Keratinocyte (primary cell): ENCODE data around the gene CELF6. TPM values are rescaled to one million over a fixed set of nuclear protein-coding genes. Genes with fewer than 3 reads are reported as not detected.

Experiments
- DNase-seq: peaks from one replicate; pipeline ENCODE4 v3.0.0-alpha.2; 2011; ENCODE audit warnings: low read depth, missing footprints, low spot score
- FAIRE-seq: peaks from 2 replicates; lab custom pipeline; 2011; peaks lifted over from hg19 to GRCh38; lab: Jason Lieb, UNC
- H2AFZ ChIP-seq: 2 replicates; pipeline ENCODE4 v1.6.0; 2012; ENCODE audit warnings: low read length, control low read depth, inconsistent platforms; ENCODE audit not compliant: control insufficient read depth
- H3K27ac ChIP-seq: 2 replicates; pipeline ENCODE4 v1.5.1; 2011; ENCODE audit warnings: low read length; ENCODE audit not compliant: control insufficient read depth, insufficient read depth
- H3K27me3 ChIP-seq: 3 replicates; pipeline ENCODE4 v1.6.0; 2011; ENCODE audit warnings: low read length; ENCODE audit not compliant: control insufficient read depth, insufficient read depth; ENCODE audit errors: extremely low read depth
- H3K36me3 ChIP-seq, 2 experiments: 2 replicates in 1 of 2; 3 replicates in 1 of 2; pipeline ENCODE4 v1.5.1; 2011; ENCODE audit warnings: low read length in 2 of 2, mild to moderate bottlenecking in 1 of 2; ENCODE audit not compliant: control insufficient read depth in 2 of 2, insufficient read depth in 2 of 2; ENCODE audit errors: extremely low read depth in 1 of 2
- H3K4me1 ChIP-seq: 3 replicates; pipeline ENCODE4 v1.5.1; 2011; ENCODE audit warnings: low read length; ENCODE audit not compliant: control insufficient read depth, insufficient read depth; ENCODE audit errors: extremely low read depth
- H3K4me2 ChIP-seq: 3 replicates; pipeline ENCODE4 v1.6.0; 2011; ENCODE audit warnings: low read depth, low read length; ENCODE audit not compliant: control insufficient read depth, insufficient read depth; ENCODE audit errors: extremely low read depth
- H3K4me3 ChIP-seq, 3 experiments: fragments of 200-600 bp in 1 of 3; sonication (generic) in 1 of 3; 2 replicates in 2 of 3; 3 replicates in 1 of 3; pipeline ENCODE4 v1.5.1; 2011 to 2016; ENCODE audit warnings: low read length in 3 of 3, mild to moderate bottlenecking in 3 of 3, control low read depth in 2 of 3, inconsistent platforms in 1 of 3, low read depth in 1 of 3, mixed read lengths in 1 of 3, mixed run types in 1 of 3, moderate library complexity in 1 of 3; ENCODE audit not compliant: control insufficient read depth in 2 of 3, insufficient read depth in 2 of 3; ENCODE audit errors: extremely low read depth in 1 of 3
- H3K79me2 ChIP-seq: 2 replicates; pipeline ENCODE4 v1.6.0; 2012; ENCODE audit warnings: low read length; ENCODE audit not compliant: control insufficient read depth, insufficient read depth
- H3K9ac ChIP-seq: 3 replicates; pipeline ENCODE4 v1.6.0; 2011; ENCODE audit warnings: low read length; ENCODE audit not compliant: control insufficient read depth, insufficient read depth; ENCODE audit errors: extremely low read depth
- H3K9me1 ChIP-seq: 3 replicates; pipeline ENCODE4 v1.6.0; 2011; ENCODE audit warnings: low read length; ENCODE audit not compliant: control insufficient read depth, insufficient read depth; ENCODE audit errors: extremely low read depth
- H3K9me3 ChIP-seq: 2 replicates; pipeline ENCODE4 v1.5.1; 2012; ENCODE audit warnings: low read depth, low read length; ENCODE audit not compliant: control insufficient read depth
- H4K20me1 ChIP-seq: 3 replicates; pipeline ENCODE4 v1.6.0; 2011; ENCODE audit warnings: low read length; ENCODE audit not compliant: control insufficient read depth, insufficient read depth; ENCODE audit errors: extremely low read depth
- CTCF ChIP-seq, 3 experiments: IDR thresholded peaks in 1 of 3; conservative IDR thresholded peaks in 1 of 3; optimal IDR thresholded peaks in 1 of 3; 2 replicates in 2 of 3; 3 replicates in 1 of 3; pipeline versions ENCODE3 to v1.5.1; 2011; ENCODE audit warnings: low read length in 3 of 3, mild to moderate bottlenecking in 3 of 3, moderate library complexity in 2 of 3, control low read depth in 1 of 3, inconsistent platforms in 1 of 3; ENCODE audit not compliant: insufficient read depth in 2 of 3; ENCODE audit errors: extremely low read depth in 1 of 3
- EZH2 ChIP-seq: IDR thresholded peaks from one replicate; pipeline ENCODE4 v1.6.1; 2012; ENCODE audit warnings: inconsistent platforms, mild to moderate bottlenecking, low read length, moderate library complexity
- dilution Hi-C: fragments of 300-500 bp; cut with MboI; formaldehyde crosslinking; loops from one replicate; pipeline ENCODE4 v1.7.0; 2020; ENCODE audit warnings: low sequenced_read_pairs; ENCODE audit not compliant: extremely low pct_ligation_motif_present
- polyA plus RNA-seq, 5 experiments: library from polyadenylated mRNA; depleted of rRNA in 3 of 5; stranded (reverse) in 3 of 5; stranded (forward) in 1 of 5; unstranded in 1 of 5; fragments of >200 nt; gene quantifications; 1 replicate in 1 of 5; 2 replicates in 3 of 5; 3 replicates in 1 of 5; pipeline versions ENCODE4 v1.2.1 to v1.2.3, GENCODE V29; 2011 to 2012; ENCODE audit warnings: missing spikeins in 2 of 5, low read depth in 1 of 5, low replicate concordance in 1 of 5

Gene CELF6
- polyA plus RNA-seq, 1 donor (not counting 4 experiments of a cell fraction or from before 2014, with no cell fraction given): 0.04 TPM

DNA sequence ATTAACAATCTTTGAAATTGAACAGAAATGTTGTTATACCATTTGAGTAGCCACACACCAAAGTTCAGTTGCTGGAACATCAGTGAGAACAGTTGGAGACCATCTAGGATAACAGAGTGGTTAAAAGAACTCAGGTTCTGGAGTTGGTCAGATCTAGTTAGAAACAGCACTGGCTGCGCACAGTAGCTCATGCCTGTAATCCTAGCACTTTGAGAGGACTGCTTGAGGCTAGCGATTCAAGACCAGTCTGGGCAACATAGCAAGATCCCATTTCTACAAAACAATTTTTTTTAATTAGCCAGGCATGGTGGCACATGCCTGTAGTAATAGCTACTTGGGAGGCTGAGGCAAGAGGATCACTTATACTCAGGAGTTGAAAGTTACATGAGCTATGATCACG lies 81.4 kb downstream of the CELF6 start:
- Histone ChIP-seq H3K9me3 (no peaks in the 10 kb centered on the region), H3K4me1 (peaks cover 19% of the 10 kb centered on the region), H3K4me2 (no peak overlapping the region), H3K27me3 (no peaks in the 10 kb centered on the region), H3K36me3 (peaks cover 5 to 19% of the 10 kb centered on the region in 2 experiments), H3K9ac (no peak overlapping the region), H4K20me1 (no peaks in the 10 kb centered on the region), H3K27ac (peak overlapping the region; percentile 0), H2AFZ (no peak overlapping the region), H3K79me2 (peaks cover 9% of the 10 kb centered on the region), H3K9me1 (no peaks in the 10 kb centered on the region), H3K4me3 (no peak overlapping the region)
- dilution Hi-C loops: no loop called here
- DNase-seq (no peak), FAIRE-seq (no peak)
- TF ChIP-seq EZH2: no peak
- TF ChIP-seq CTCF (optimal IDR thresholded peaks at IDR 0.05 in 1 of 3, IDR thresholded peaks at IDR 0.05 in 1 of 3, conservative IDR thresholded peaks at IDR 0.05 in 1 of 3; ENCODE audit: extremely low read depth in 1 of 3, insufficient read depth in 2 of 3, low read length in 3 of 3): no peak

DNA sequence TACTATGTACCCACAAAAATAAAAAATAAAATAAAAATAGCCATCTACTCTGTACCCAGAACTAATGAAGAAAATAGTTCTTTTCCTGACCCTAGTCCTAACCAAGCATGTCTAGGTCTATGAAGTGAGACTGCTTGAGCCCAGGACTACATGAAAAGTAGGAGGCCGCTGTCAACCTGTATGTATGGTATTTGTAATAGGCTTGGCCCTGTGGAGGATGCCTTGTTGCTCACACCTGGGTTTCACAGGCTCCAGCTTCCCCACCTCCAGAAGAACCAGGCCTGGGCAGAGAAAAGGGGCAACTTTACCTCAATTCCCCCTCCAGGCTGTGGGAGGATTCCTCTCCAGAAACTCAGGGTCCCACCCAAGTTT lies 82.1 kb downstream of the CELF6 start:
- peak overlapping the region; percentile 82 for H3K9ac ChIP-seq
- H3K27me3 ChIP-seq: no peaks in the 10 kb centered on the region
- no peak for DNase-seq
- H3K4me3 ChIP-seq: no peak overlapping the region
- peaks cover 21% of the 10 kb centered on the region for H3K4me1 ChIP-seq
- no peaks in the 10 kb centered on the region for H3K9me1 ChIP-seq
- dilution Hi-C loops: no loop called here
- H3K36me3 ChIP-seq: peaks cover 3 to 19% of the 10 kb centered on the region in 2 experiments
- peak overlapping the region; percentile 59 for H2AFZ ChIP-seq
- TF ChIP-seq EZH2 (no peak), CTCF (optimal IDR thresholded peaks at IDR 0.05 in 1 of 3, IDR thresholded peaks at IDR 0.05 in 1 of 3, conservative IDR thresholded peaks at IDR 0.05 in 1 of 3; ENCODE audit: extremely low read depth in 1 of 3, insufficient read depth in 2 of 3, low read length in 3 of 3) (no peak)
- peak overlapping the region; percentile 84 for H3K4me2 ChIP-seq
- no peaks in the 10 kb centered on the region for H4K20me1 ChIP-seq
- peaks cover 9% of the 10 kb centered on the region for H3K79me2 ChIP-seq
- FAIRE-seq: no peak
- peak overlapping the region; percentile 96 for H3K27ac ChIP-seq
- no peaks in the 10 kb centered on the region for H3K9me3 ChIP-seq
